HEK293 (cell line): ENCODE results near the gene BRIX1.
A peak's percentile ranks its signal among the peaks of the same experiment; 100 is the strongest.

Experiments used
- CTCF ChIA-PET: fragments of 350-600 bp; formaldehyde crosslinking; extraction: SDS; loops from one replicate; lab custom pipeline; 2021; ENCODE audit warnings: antibody characterized with exemption; lab: Yijun Ruan, JAX
- POLR2A ChIA-PET: fragments of 300-600 bp; formaldehyde crosslinking; extraction: SDS; loops from one replicate; lab custom pipeline; 2020; ENCODE audit warnings: antibody characterized with exemption, inconsistent platforms; lab: Yijun Ruan, JAX
- H3K27ac ChIP-seq: fragments of 200-500 bp; sonication (Bioruptor generic); 2 replicates; pipeline ENCODE4 v1.5.1; 2014; ENCODE audit warnings: low read depth, low read length, control low read depth, inconsistent platforms; ENCODE audit errors: extremely low read depth
- H3K36me3 ChIP-seq, 2 experiments: fragments of 200-500 bp in 1 of 2; sonication (Bioruptor generic) in 1 of 2; 1 replicate in 1 of 2; 2 replicates in 1 of 2; pipeline ENCODE4 v1.5.1; 2014 to 2017; ENCODE audit warnings: inconsistent platforms in 2 of 2, low read length in 2 of 2; ENCODE audit not compliant: control insufficient read depth in 2 of 2, insufficient read depth in 1 of 2
- H3K4me1 ChIP-seq: fragments of 200-500 bp; sonication (Bioruptor generic); 2 replicates; pipeline ENCODE4 v1.5.1; 2014; ENCODE audit warnings: mild to moderate bottlenecking, low read length, inconsistent platforms; ENCODE audit not compliant: control insufficient read depth, insufficient read depth
- H3K4me3 ChIP-seq: 2 replicates; pipeline ENCODE4 v1.5.1; 2011; ENCODE audit warnings: low read depth, mild to moderate bottlenecking, control low read depth, low read length, moderate library complexity
- H3K9me3 ChIP-seq: fragments of 200-500 bp; sonication (Bioruptor generic); 2 replicates; pipeline ENCODE4 v1.5.1; 2014; ENCODE audit warnings: low read depth, low read length, inconsistent platforms; ENCODE audit not compliant: control insufficient read depth, insufficient read depth
- GLI4 ChIP-seq: fragments of 450-650 bp; formaldehyde crosslinking; IDR thresholded peaks from 2 replicates; pipeline ENCODE4 v1.5.1; 2016; ENCODE audit warnings: missing biosample characterization, missing genetic modification characterization
- YY1 ChIP-seq: fragments of 450-650 bp; formaldehyde crosslinking; IDR thresholded peaks from 2 replicates; pipeline ENCODE4 v1.5.1; 2018; ENCODE audit warnings: missing biosample characterization, missing genetic modification characterization
- ZBTB44 ChIP-seq: fragments of 450-650 bp; IDR thresholded peaks from 2 replicates; pipeline ENCODE4 v1.5.1; 2018; ENCODE audit warnings: missing biosample characterization, mild to moderate bottlenecking, missing genetic modification characterization
- ZNF10 ChIP-seq: fragments of 450-650 bp; formaldehyde crosslinking; IDR thresholded peaks from 2 replicates; pipeline ENCODE4 v1.5.1; 2017; ENCODE audit warnings: missing biosample characterization, missing genetic modification characterization
- ZNF335 ChIP-seq: fragments of 450-650 bp; formaldehyde crosslinking; conservative IDR thresholded peaks from 2 replicates; pipeline ENCODE4 v1.5.1; 2016; ENCODE audit warnings: missing biosample characterization, missing genetic modification characterization
- ZNF48 ChIP-seq: fragments of 450-650 bp; formaldehyde crosslinking; IDR thresholded peaks from 2 replicates; pipeline ENCODE4 v1.5.1; 2016; ENCODE audit warnings: missing biosample characterization, missing genetic modification characterization
- ZNF530 ChIP-seq: fragments of 450-650 bp; formaldehyde crosslinking; IDR thresholded peaks from 2 replicates; pipeline ENCODE4 v1.5.1; 2016; ENCODE audit warnings: low read depth, missing biosample characterization, missing genetic modification characterization
- ZNF624 ChIP-seq: fragments of 450-650 bp; formaldehyde crosslinking; IDR thresholded peaks from 2 replicates; pipeline ENCODE4 v1.5.1; 2017; ENCODE audit warnings: missing biosample characterization, missing genetic modification characterization
- ZNF837 ChIP-seq: fragments of 450-650 bp; formaldehyde crosslinking; IDR thresholded peaks from 2 replicates; pipeline ENCODE4 v1.5.1; 2016; ENCODE audit warnings: missing biosample characterization, missing genetic modification characterization
- ZNF843 ChIP-seq: fragments of 450-650 bp; formaldehyde crosslinking; IDR thresholded peaks from 2 replicates; pipeline ENCODE4 v1.5.1; 2016; ENCODE audit warnings: missing biosample characterization, missing genetic modification characterization
- TF ChIP-seq, protein P1 (sequence below): fragments of 450-650 bp; formaldehyde crosslinking; IDR thresholded peaks from 2 replicates; pipeline ENCODE4 v1.5.1; 2016; ENCODE audit warnings: missing biosample characterization, missing genetic modification characterization
- TF ChIP-seq, protein P2 (sequence below): fragments of 450-650 bp; formaldehyde crosslinking; IDR thresholded peaks from 2 replicates; pipeline ENCODE4 v1.5.1; 2017; ENCODE audit warnings: missing biosample characterization, missing genetic modification characterization

BRIX1 gene

GRCh38 chr5:34924462-34924765 lies 8.9 kb downstream of the BRIX1 start:
- Histone ChIP-seq H3K9me3 (no peaks in the 10 kb centered on the region), H3K4me3 (no peak overlapping the region), H3K27ac (no peak overlapping the region), H3K36me3 (peaks cover 79 to 80% of the 10 kb centered on the region in 2 experiments), H3K4me1 (peaks cover 9% of the 10 kb centered on the region)
- ChIA-PET POLR2A (interaction anchor here (3.5 kb wide), 1 partner anchor 9 kb away, joined by 29 read pairs; the partner anchor contains the start of genes BRIX1 and RAD1), CTCF (no interaction called here)
- no peak for TF ChIP-seq ZBTB44 (tag by site-specific recombination)
- TF ChIP-seq ZNF837 (tag by site-specific recombination): no peak
- no peak for TF ChIP-seq ZNF530 (tag by site-specific recombination)
- TF ChIP-seq, protein P1, sequence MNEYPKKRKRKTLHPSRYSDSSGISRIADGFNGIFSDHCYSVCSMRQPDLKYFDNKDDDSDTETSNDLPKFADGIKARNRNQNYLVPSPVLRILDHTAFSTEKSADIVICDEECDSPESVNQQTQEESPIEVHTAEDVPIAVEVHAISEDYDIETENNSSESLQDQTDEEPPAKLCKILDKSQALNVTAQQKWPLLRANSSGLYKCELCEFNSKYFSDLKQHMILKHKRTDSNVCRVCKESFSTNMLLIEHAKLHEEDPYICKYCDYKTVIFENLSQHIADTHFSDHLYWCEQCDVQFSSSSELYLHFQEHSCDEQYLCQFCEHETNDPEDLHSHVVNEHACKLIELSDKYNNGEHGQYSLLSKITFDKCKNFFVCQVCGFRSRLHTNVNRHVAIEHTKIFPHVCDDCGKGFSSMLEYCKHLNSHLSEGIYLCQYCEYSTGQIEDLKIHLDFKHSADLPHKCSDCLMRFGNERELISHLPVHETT: no peak
- no peak for TF ChIP-seq ZNF624
- no peak for TF ChIP-seq GLI4 (tag by site-specific recombination)
- TF ChIP-seq ZNF843: no peak

DNA sequence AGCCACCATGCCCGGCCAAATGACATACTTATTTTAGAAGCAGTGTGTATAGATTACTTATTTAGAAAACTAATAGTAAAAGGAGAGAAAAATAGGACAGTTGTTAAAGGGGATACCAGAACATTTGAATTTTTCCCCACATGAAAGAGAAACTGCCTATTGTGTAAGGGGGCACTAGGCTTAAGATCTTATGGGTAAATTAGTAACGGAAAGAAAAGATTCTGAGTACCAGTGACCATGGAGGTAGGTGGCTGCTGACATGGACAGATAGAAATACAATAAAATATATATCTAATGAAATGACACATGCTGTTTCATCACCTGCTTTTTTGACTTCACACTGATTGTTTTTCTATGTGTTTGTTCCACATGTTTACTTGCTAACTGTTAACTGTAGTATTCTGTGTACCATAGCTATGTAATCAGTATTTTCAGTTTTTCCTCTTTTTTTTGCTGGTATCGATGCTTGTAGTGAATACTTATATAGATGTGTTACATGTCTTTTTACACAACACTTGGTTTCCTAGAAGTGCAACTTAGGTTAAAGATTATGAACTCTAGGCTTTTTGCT lies 10.9 kb downstream of the BRIX1 start:
- TF ChIP-seq ZNF10 (tag by site-specific recombination) (0 out of 2 replicates have a peak, but pooled peaks have one; percentile 18), ZNF335 (tag by site-specific recombination) (no peak)
- H3K27ac ChIP-seq: no peak overlapping the region
- peaks cover 59 to 60% of the 10 kb centered on the region in 2 experiments for H3K36me3 ChIP-seq
- H3K9me3 ChIP-seq: no peaks in the 10 kb centered on the region
- peaks cover 16% of the 10 kb centered on the region for H3K4me1 ChIP-seq
- ChIA-PET CTCF (no interaction called here), POLR2A (interaction anchor here (3.5 kb wide), 1 partner anchor 11 kb away, joined by 29 read pairs; the partner anchor contains the start of genes BRIX1 and RAD1)
- H3K4me3 ChIP-seq: no peak overlapping the region

- no peak for TF ChIP-seq ZNF48 (tag by site-specific recombination)
- TF ChIP-seq, protein P2, sequence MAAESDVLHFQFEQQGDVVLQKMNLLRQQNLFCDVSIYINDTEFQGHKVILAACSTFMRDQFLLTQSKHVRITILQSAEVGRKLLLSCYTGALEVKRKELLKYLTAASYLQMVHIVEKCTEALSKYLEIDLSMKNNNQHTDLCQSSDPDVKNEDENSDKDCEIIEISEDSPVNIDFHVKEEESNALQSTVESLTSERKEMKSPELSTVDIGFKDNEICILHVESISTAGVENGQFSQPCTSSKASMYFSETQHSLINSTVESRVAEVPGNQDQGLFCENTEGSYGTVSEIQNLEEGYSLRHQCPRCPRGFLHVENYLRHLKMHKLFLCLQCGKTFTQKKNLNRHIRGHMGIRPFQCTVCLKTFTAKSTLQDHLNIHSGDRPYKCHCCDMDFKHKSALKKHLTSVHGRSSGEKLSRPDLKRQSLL (tag by site-specific recombination): peak; percentile 56
- CTCF ChIA-PET: no interaction called here
- POLR2A ChIA-PET: interaction anchor here (3.8 kb wide), 1 partner anchor 11 kb away, joined by 152 read pairs; the partner anchor contains the start of genes BRIX1 and RAD1
- Histone ChIP-seq H3K27ac (no peak overlapping the region), H3K9me3 (no peaks in the 10 kb centered on the region), H3K4me1 (peaks cover 19% of the 10 kb centered on the region), H3K4me3 (no peak overlapping the region), H3K36me3 (peaks cover 46 to 50% of the 10 kb centered on the region in 2 experiments)
Measured at GRCh38 chr5:34927785-34928184, 12.3 kb downstream of the BRIX1 start.

GRCh38 chr5:34928267-34928666 lies 12.8 kb downstream of the BRIX1 start:
- H3K4me3 ChIP-seq: no peak overlapping the region
- no peaks in the 10 kb centered on the region for H3K9me3 ChIP-seq
- ChIA-PET CTCF (interaction anchor here (1.4 kb wide), 1 partner anchor 29 kb away, joined by 6 read pairs; no protein-coding TSS in a partner anchor), POLR2A (interaction anchor here (3.8 kb wide), 1 partner anchor 12 kb away, joined by 152 read pairs; the partner anchor contains the start of genes BRIX1 and RAD1)
- H3K27ac ChIP-seq: no peak overlapping the region
- H3K4me1 ChIP-seq: peaks cover 19% of the 10 kb centered on the region
- TF ChIP-seq YY1 (tag by site-specific recombination) (no peak), ZNF48 (tag by site-specific recombination) (no peak)
- peaks cover 43 to 47% of the 10 kb centered on the region in 2 experiments for H3K36me3 ChIP-seq
